Stimulated activated CD8-positive, alpha-beta memory T cell treated with anti-CD3 and anti-CD28 coated beads, Interleukin-15, amount 100 ng/mL, for 24 hours (primary cell): Measurements from ENCODE around the gene RTBDN.
"Not testable (repeated sequence)": the region's sequence is repeated elsewhere in the genome, so short reads cannot be mapped to it uniquely, and the experiment has no call there.

Source experiments
- DNase-seq: peaks from one replicate; pipeline ENCODE4 v3.0.0-alpha.2; 2020; ENCODE audit warnings: low read depth

RTBDN gene

DNA sequence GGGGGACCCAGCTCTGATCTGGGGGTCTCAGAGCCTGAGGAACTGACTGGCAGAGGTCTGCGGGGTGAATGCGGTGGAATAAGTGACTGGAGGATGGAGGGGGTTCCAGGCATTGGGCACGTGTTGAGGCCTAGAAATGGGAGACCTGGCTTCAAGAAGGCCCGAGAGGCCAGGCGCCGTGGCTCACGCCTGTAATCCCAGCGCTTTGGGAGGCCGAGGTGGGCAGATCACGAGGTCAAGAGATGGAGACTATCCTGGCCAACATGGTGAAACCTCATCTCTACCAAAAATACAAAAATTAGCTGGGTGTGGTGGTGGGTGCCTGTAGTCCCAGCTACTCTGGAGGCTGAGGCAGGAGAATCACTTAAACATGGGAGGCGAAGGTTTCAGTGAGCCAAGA is 16.6 kb downstream of the RTBDN start:
- DNase-seq, result not testable (repeated sequence)

DNA sequence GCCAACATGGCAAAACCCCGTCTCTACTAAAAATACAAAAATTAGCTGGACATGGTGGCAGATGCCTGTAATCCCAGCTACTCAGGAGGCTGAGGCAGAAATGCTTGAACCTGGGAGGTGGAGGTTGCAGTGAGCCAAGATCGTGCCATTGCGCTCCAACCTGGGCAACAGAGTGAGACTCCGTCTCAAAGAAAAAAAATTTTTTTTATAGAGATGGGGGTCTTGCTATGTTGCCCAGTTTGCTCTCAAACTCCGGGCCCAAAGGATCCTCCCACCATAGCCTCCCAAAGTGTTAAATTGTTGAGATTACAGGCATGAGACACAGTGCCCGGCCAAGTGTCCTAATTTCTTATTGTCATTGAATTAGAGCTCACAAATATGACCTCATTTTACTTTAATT is 17.2 kb downstream of the RTBDN start:
- DNase-seq, result not testable (repeated sequence)

DNA sequence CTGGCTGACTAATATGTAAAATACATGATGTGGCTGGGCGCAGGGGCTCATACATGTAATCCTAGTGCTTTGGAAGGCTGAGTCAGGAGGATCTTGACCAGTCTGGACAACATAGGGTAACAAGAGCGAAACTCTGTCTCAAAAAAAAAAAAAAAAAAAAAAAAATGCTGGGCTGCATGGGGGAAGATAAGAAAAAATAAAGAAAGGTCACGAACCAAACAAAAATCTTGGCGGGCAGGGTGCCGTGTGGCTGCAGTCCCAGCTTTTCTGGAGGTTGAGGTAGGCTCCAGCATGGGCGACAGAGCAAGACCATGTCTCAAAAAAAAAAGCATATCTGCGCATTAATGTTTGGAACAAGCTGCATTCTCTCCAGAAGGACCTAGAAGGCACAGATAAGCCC is 19.3 kb downstream of the RTBDN start:
- no peak for DNase-seq

DNA sequence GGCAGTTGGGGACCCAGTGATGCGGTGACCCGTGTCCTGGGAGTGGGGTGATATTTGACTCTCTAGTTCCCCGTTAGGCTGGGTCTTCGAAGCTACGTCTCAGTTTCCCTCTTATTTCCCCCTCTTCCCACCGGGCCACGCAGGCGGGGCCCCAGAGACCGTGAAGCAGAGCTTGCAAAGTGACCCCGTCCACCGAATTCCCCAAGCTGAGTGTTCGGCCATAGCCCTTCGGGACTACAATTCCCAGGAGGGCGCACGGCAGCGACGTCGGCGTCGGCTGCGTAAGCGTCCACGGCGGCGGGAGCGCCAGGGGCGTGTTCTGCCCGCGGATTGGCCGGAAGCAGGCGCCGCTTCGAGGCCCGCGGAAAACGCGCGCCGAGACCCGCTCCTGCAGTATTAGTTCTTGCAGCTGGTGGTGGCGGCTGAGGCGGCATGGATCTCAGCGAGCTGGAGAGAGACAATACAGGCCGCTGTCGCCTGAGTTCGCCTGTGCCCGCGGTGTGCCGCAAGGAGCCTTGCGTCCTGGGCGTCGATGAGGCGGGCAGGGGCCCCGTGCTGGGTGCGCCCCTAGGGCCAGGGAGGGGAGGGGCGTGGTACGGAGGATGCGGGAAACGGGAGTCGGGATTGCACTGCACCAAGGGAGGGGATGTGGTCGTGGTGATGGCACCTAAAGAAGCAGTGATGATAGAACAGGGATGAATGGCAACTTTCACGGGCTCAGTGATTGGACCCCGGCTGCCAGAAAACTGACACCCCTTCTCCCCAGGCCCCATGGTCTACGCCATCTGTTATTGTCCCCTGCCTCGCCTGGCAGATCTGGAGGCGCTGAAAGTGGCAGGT is 27.9 kb downstream of the RTBDN start, which contains the start of gene RNASEH2A:
RNASEH2A (plus strand) TSS at position 343 of the 840 bp plus-strand sequence; CDS start at position 433, 90 bp downstream.
- DNase-seq, result peak; percentile 82

DNA sequence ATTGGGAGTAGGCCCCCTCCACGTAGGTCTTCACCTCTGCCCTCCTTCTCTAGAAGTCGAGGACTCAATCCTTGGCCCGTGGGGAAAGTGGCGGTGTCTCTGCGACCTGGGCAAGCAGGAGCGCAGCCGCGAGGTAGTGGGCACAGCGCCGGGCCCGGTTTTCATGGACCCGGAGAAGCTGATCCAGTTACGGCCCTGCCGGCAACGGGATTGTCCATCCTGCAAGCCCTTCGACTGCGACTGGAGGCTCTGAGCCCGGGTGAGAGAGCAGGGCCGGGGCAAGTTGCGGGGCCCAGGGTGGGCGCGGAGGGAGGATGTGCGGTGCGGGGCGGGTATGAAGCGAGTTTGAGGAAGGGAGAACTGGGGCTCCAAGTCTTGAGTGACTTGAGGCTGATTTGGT is 30.3 kb downstream of the RTBDN start:
- no peak for DNase-seq

DNA sequence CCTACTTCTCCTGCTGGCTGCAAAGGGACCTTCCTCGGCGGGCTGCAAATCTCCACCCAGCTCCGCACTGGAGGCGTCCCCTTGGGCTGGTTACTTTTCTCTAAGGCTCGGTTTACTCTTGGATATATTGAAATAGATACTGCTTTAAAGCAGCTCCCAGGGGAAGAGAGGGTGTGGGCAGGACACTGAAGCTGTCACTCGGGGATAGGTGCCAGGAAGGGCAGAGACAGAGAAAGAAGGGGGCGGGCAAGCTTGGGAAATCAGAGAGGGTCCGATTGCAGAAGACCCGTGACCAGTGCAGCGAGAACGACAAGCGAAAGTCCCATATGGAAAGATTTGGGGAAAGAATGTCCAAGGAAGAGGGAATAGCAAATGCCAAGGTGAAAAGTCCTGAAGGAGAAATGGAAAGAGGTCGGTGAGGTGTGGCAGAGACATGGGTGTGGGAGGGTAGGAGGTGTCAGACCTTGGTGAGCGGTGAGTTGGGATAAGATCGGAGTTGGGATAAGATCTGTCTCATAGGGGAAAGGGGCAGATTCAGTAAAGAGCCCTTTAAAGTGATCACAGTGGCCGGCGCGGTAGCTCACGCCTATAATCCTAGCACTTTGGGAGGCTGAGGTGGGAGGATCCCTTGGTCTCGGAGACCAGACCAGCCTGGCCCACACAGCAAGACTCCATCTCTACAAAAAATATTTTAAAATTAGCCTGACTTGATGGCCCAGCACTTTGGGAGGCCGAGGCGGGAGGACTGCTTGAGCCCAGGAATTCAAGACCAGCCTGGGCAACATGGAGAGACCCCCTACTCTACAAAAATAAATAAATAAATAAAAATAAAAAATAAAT is 31.9 kb downstream of the RTBDN start:
- no peak for DNase-seq

DNA sequence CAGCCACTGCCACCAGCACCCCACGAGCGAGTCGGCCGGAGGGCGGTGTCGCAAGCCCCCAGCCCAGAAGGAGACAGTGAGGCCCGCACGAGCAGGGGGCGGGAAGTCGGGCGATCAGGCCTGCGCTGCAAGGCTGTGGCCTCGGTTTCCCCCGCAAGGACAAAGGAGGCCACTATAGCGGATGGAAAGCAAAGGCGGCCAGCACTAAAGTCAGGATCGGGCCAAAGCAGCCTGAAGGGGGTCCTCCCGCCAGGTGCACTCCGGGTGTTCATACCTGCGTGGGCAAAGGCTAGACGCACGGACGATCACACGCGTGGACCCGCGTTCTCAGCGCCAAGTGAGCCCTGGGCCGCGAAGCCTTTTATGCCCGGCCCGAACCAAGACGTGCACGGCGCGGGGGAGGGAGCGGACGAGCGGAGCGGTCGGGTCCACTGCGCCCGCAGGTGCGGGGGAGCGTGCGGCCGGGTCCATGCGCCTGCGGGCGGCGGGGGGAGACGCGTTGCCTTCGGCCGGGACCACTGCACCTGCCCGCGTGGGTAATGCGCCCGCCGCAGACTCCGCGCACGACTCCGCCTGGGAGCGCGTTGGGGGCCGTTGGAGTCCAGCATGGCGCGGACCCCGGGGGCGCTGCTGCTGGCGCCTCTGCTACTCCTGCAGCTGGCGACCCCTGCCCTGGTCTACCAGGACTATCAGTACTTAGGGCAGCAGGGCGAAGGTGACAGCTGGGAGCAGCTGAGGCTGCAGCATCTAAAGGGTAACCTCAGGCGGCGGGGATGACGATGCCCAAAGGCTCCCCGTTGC is 32.7 kb downstream of the RTBDN start, which contains the start of the genes PRDX2 and THSD8:
PRDX2 (minus strand) TSS at position 335 of the 801 bp plus-strand sequence. CDS start 539 bp downstream, outside the sequence.
THSD8 (plus strand) TSS at position 604 of the 801 bp plus-strand sequence; CDS start at position 607, 3 bp downstream.
- DNase-seq, result peak; percentile 61

DNA sequence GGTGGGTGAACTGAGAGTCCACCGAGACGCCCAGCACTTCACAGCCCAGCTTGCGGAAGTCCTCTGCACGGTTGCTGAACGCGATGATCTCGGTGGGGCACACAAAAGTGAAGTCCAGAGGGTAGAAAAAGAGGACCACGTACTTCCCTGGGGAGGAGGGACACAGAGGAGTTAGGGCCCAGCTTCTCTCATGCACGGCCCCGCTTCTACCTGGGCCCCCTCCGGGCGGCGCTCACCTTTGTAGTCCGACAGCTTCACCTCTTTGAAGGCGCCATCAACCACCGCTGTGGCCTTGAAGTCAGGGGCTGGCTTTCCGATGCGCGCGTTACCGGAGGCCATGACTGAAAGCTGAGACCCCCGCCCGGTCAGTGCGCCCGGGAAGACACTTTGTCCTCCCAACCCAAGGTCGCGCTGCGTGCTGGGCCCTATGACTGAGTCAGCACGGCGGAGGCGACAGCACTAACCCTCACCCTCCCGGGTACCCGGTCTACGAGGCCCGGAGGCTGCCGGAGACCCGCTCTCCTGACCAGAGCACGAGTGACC is 33.4 kb downstream of the RTBDN start:
- no peak for DNase-seq

DNA sequence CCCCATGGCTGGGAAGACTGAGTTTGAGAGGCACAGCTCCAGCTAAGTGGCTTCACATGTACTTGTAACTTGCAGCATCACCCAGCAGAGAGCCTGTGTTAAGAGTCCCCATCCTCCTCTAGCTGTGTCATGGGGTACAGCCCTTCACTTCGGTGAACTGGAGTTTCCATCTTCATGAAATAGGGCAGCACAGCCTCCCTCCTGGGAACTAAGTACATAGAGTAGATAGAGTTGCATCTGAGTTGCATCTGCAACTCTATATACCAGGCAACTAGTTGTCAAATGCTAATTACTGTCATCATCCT is 34.0 kb downstream of the RTBDN start:
- no peak for DNase-seq

DNA sequence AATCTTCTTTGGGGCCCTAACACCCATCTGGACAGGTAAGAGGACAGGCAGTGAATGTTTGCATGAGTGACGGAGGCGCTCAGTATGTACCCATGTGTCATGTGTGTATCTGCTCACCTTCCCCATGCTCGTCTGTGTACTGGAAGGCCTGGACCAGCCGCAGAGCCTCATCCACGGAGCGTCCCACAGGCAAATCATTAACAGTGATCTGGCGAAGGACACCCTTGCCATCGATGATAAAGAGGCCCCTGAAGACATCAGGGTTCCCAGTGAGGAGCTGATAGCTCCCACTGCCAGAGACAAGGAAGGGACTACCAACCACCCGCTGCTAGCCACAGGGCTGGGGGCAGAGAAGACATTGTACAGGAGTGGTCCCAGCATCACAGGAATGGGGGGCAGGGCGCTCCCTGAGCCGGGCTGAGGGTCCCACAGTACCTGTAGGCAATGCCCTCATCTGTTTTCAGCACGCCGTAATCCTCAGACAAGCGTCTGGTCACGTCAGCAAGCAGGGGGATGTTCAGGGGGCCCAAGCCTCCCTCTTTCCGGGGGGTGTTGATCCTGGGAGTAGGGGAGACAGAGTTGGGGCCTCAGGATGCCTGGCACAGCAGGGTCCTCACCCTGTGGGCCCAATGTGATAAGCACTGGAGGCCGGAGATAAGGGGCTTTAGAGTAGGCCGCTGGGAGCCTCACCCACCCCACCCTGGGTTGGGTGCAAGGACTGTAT is 34.5 kb downstream of the RTBDN start:
- DNase-seq, result no peak

DNA sequence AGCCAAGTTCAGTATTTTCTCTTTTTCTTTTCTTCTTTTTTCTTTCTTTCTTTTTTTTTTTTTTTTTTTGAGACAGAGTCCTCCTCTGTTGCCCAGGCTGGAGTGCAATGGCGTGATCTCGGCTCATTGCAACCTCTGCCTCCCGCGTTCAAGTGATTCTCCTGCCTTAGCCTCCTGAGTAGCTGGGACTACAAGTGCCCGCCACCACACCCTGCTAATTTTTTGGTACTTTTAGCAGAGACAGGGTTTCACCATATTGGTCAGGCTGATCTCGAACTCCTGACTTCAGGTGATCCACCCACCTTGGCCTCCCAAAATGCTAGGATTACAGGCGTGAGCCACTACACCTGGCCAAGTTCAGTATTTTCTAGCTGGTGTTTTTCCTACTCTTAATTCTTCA is 36.8 kb downstream of the RTBDN start:
- DNase-seq, result not testable (repeated sequence)

DNA sequence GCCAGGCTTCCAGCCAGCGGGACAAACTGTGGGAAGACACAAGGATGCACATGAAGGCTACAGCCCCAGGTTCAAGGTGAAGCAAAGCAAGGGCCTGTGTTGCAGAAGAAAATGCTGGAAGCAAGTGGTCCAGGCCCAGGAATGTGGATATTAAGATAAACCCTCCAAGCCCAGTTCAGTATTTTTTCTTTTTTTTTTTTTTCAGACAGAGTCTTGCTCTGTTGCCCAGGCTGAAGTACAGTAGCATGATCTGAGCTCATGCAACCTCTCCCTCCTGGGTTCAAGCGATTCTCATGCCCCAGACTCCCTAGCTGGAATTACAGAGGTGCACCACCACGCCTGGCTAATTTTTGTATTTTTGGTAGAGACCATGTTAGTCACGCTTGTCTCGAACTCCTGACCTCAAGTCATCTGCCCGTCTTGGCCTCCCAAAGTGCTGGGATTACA is 37.2 kb downstream of the RTBDN start:
- DNase-seq, result no peak

DNA sequence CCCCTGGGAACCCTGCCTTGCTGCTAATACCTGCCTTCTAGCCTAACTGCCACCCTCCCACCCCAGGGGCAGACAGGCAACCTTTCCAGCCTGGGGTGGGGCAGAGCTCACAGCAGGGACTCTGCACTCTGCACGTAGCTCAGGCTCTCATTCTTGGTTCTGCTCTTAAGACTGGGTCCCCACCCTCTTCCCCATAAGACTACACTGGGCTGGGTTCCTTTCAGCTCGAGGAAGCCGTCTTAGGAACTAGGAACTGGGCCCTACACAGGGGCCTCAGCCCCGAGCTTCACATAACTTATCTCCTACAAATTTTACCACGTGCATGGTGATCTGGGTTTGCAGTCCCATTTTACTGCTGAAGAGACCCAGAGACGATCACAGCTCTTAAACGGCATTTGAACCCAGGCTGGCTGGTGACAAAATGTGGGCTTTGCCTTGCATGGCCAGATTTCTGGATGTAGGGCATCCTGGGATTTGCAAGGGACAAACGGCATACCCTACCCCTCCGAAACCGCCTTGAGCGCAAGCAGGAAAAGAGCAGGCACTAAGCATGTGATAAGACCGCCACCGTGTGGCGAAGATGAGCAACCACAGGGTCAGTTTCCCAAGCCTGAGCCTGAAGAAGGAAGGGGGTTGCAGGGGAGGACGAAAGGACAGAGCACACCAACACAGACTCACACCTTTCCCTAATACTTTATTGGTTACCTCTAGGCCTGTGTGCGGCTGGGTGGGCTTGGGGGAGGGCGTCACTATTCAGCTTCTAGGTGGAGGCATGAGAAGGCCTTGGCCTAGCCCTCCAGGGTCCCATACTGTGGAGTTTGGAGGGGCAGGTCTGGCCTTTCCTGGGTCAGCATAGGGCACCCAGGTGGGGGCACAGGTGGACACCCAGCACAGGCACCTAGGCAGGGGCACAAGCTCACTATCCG is 38.0 kb downstream of the RTBDN start:
- DNase-seq, result no peak

DNA sequence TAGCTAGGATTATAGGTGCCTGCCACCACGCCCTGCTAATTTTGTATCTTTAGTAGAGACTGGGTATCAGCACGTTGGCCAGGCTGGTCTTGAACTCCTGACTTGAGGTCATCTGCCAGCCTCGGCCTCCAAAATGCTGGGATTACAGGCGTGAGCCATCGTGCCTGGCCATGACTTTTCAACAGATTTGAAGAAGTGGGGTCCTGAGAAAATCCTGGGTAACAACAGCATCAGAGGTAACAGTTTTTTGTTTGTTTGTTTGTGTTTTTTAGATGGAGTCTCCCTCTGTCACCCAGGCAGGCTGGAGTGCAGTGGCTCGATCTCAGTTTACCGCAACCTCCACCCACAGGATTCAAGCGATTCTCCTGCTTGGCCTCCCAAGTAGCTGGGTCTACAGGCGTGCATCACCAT is 39.4 kb downstream of the RTBDN start:
- DNase-seq, result no peak

DNA sequence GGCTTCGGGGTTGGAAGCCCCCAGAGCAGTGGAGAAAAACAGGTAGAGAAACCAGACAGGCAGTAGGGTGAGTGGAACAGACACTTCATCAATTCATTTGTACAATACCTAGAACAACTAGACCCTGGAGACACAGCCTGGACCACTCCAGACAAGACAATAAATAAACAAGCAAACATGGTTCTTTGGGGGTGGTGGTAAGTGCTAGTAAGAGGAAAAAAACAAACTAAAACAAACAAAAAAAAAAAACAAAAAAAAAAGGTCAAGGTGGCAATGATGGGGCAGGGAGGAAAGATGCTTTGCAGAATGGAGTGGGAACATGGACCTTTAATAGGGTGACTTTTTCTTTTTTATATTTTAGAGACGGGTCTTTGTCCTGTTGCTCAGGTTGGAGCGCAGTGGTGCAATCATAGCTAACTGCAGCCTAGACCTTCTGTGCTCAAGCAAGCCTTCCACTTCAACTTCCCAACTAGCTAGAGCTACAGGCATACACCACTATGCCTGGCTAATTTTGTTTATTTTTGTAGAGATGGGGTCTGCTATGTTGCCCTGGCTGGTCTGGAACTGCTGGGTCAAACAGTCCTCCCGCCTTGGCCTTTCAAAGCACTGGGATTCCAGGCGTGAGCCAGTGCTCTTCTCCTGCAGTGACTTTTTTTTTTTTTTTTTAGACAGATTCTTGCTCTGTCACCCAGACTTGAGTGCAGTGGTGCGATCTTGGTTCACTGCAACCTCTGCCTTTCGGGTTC is 40.0 kb downstream of the RTBDN start:
- no peak for DNase-seq

DNA sequence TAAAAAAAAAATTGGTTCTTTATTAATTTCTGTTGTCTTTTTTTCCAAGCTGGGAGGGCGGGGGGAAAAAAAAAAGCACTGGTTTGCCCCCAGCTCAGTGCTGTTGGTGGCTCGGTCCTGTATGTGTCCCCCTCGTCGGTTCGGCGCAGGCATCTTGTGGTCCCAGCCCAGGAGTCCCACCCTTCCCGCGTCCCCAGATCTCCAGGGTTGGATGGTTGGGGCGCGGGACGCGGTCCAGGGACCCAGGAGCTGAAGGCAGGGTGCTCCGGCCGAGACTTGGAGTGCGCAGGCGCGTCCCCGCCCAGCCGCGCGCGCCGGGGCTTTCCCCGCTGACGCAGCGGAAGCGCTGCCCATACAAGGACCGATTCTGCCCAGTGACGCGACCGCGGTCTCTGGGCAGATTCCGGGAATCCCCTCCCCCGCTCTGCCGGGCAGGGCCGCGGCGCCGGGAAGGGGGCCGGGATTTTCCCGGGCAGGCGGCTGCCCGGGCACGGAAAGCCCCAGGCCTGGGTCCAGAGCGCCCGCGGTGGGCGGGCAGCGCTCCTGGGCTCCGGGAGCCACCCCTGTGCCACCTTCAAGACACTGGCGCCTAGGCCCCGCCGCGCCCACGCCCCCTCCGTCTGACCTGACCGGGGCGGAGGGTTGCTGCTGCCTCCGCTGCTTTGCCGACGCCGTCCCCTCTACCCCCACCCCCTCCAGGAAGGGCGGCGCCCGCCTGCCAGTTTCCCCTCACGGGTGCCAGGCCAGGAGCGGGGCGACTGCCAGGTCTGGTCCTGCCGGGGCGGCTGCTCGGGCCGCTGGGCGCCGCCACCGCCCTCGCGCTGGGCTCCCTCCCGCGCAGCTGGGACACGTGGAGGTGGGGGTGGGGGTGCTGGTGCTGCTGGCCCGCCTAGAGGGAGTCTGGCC is 40.8 kb downstream of the RTBDN start:
- peak; percentile 92 for DNase-seq

DNA sequence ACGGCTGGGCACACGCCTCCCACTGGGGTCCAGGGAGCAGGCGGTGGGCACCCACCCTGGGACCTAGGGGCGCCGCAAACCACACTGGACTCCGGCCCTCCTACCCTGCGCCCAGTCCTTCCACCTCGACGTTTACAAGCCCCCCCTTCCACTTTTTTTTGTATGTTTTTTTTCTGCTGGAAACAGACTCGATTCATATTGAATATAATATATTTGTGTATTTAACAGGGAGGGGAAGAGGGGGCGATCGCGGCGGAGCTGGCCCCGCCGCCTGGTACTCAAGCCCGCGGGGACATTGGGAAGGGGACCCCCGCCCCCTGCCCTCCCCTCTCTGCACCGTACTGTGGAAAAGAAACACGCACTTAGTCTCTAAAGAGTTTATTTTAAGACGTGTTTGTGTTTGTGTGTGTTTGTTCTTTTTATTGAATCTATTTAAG is 41.5 kb downstream of the RTBDN start:
- DNase-seq, result no peak
